Measurements from ENCODE around the gene SUGP1.

- no peak for TF ChIP-seq CTCF (IDR thresholded peaks at IDR 0.05 in 8 of 11, conservative IDR thresholded peaks at IDR 0.05 in 3 of 11)
- TF ChIP-seq POLR2A (IDR thresholded peaks at IDR 0.05): no peak
- TF ChIP-seq POLR2AphosphoS5 (IDR thresholded peaks at IDR 0.05): no peak
Measured at GRCh38 chr19:19305696-19306095, 14.6 kb downstream of the SUGP1 start.
